K562 (cell line): ENCODE results near the gene DUS3L. TPM values are rescaled to one million over a fixed set of nuclear protein-coding genes. Genes with fewer than 3 reads are reported as not detected.
A peak's percentile ranks its signal among the peaks of the same experiment; 100 is the strongest.

Source experiments
- BRCA1 ChIP-seq, 2 experiments: fragments of 450-650 bp in 1 of 2; sonication (generic) in 1 of 2; formaldehyde crosslinking in 1 of 2; IDR thresholded peaks; 2 replicates each; pipeline versions ENCODE4 v1.5.0 to v1.6.1; 2017 to 2020; ENCODE audit warnings: mild to moderate bottlenecking in 1 of 2, missing genetic modification reagents in 1 of 2
- CBX2 ChIP-seq: fragments of 200-600 bp; sonication (generic); IDR thresholded peaks from one replicate; pipeline ENCODE4 v1.6.1; 2012; ENCODE audit warnings: mild to moderate bottlenecking, low read length, inconsistent platforms; ENCODE audit not compliant: insufficient read depth, poor library complexity, severe bottlenecking
- CBX3 ChIP-seq, 2 experiments: IDR thresholded peaks; 1 replicate in 1 of 2; 2 replicates in 1 of 2; pipeline ENCODE4 v1.6.1; 2012; ENCODE audit warnings: inconsistent platforms in 2 of 2, low read length in 2 of 2, borderline replicate concordance in 1 of 2, control low read depth in 1 of 2
- CXXC5 ChIP-seq: fragments of 250-450 bp; sonication (Bioruptor Pico); IDR thresholded peaks from 2 replicates; pipeline ENCODE4 v1.8.0; 2022; ENCODE audit warnings: inconsistent platforms, mild to moderate bottlenecking, moderate library complexity
- ELF2 ChIP-seq: fragments of 250-450 bp; sonication (Bioruptor Pico); IDR thresholded peaks from 2 replicates; pipeline ENCODE4 v1.5.0; 2021; ENCODE audit warnings: mild to moderate bottlenecking
- IRF2 ChIP-seq: sonication (generic); formaldehyde crosslinking; IDR thresholded peaks from 2 replicates; pipeline ENCODE4 v1.8.1; 2022; ENCODE audit warnings: mild to moderate bottlenecking, missing genetic modification reagents
- MYC ChIP-seq, 2 experiments: fragments of 250-450 bp in 1 of 2; sonication (Bioruptor Pico) in 1 of 2; IDR thresholded peaks; 2 replicates each; pipeline versions ENCODE4 v1.5.1 to v1.6.1; 2012 to 2021; ENCODE audit warnings: low read depth in 2 of 2, borderline replicate concordance in 1 of 2, improper control_type of control experiment in 1 of 2, low read length in 1 of 2, mild to moderate bottlenecking in 1 of 2, moderate library complexity in 1 of 2
- NRF1 ChIP-seq, 2 experiments: fragments of 450-650 bp; IDR thresholded peaks in 1 of 2; conservative IDR thresholded peaks in 1 of 2; 2 replicates each; pipeline ENCODE4 v1.6.1; 2014; ENCODE audit warnings: mild to moderate bottlenecking in 2 of 2
- REST ChIP-seq, 2 experiments: fragments of 450-650 bp; formaldehyde crosslinking in 1 of 2; IDR thresholded peaks; 2 replicates each; pipeline versions ENCODE4 v1.4.0 to v1.6.1; 2014 to 2020; ENCODE audit warnings: mild to moderate bottlenecking in 2 of 2, borderline replicate concordance in 1 of 2, low read depth in 1 of 2
- TAF7 ChIP-seq: fragments of 450-650 bp; IDR thresholded peaks from 2 replicates; pipeline ENCODE4 v1.6.1; 2016; ENCODE audit warnings: missing genetic modification characterization, missing compliant biosample characterization
- ZC3H11A ChIP-seq: IDR thresholded peaks from 2 replicates; pipeline ENCODE4 v1.6.1; 2012; ENCODE audit warnings: low read depth, low read length, improper control_type of control experiment
- ZNF133 ChIP-seq: fragments of 250-450 bp; sonication (Bioruptor Pico); IDR thresholded peaks from 2 replicates; pipeline ENCODE4 v1.4.0; 2020; ENCODE audit warnings: mild to moderate bottlenecking
- ZNF143 ChIP-seq: sonication (generic); formaldehyde crosslinking; IDR thresholded peaks from 2 replicates; pipeline ENCODE4 v1.9.0; 2022; ENCODE audit warnings: mild to moderate bottlenecking, missing genetic modification reagents
- ZNF217 ChIP-seq: sonication (generic); formaldehyde crosslinking; IDR thresholded peaks from 2 replicates; pipeline ENCODE4 v1.8.0; 2022; ENCODE audit warnings: mild to moderate bottlenecking, missing genetic modification reagents
- ZNF282 ChIP-seq: sonication (generic); formaldehyde crosslinking; IDR thresholded peaks from 2 replicates; pipeline ENCODE4 v1.8.1; 2023; ENCODE audit warnings: missing genetic modification reagents
- polyA plus RNA-seq, 8 experiments: library from polyadenylated mRNA; depleted of rRNA in 4 of 8; stranded (reverse) in 5 of 8; unstranded in 3 of 8; fragments of >200 nt; fragmentation: Nextera tagmentation in 2 of 8; fragmentation: Illumina TruSeq in 1 of 8; extraction: Ambion mirVana in 2 of 8; extraction: Trizol in 1 of 8; gene quantifications; 2 replicates each; pipeline versions ENCODE4 v1.2.1 to v1.2.3, GENCODE V29; 2011 to 2014; ENCODE audit warnings: inconsistent platforms in 1 of 8, missing spikeins in 1 of 8
- total RNA-seq, 7 experiments: library from RNA; depleted of rRNA in 6 of 7; stranded (reverse); fragments of >200 nt in 6 of 7; fragmentation: Illumina TruSeq in 2 of 7; extraction: Trizol in 2 of 7; gene quantifications; 2 replicates each; pipeline versions ENCODE4 v1.2.1 to v1.2.3, GENCODE V29; 2011 to 2021; ENCODE audit warnings: low replicate concordance in 1 of 7
- TF ChIP-seq, protein P1 (sequence below): sonication (generic); formaldehyde crosslinking; IDR thresholded peaks from 2 replicates; pipeline ENCODE4 v1.8.1; 2022; ENCODE audit warnings: missing genetic modification reagents
- TF ChIP-seq, protein P2 (sequence below): fragments of 250-450 bp; sonication (Bioruptor Pico); IDR thresholded peaks from 2 replicates; pipeline ENCODE4 v1.4.0; 2020; ENCODE audit warnings: mild to moderate bottlenecking

Gene DUS3L
- total and polyA plus RNA-seq, 9 of the 15 experiments (the other 6 are each of a cell fraction or from before 2014, with no cell fraction given) = 1.7 to 102 (median 77.5) TPM

DNA sequence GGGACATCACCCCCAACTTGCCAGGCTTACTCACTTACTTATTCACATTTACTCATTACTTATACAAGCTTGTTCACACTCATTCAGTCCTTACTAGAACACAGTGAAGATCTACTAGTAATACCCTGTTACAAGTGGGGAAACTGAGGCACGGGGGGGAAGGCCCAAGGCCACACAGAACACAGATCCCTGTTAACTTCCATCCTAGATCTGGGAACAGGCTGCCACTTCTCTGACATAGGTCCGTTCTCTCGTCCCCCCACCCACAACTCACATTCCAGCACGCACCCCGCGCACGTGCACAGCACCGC lies 12.4 kb upstream of the DUS3L start (continued):
- TF ChIP-seq REST (IDR thresholded peaks at IDR 0.05; ENCODE audit: borderline replicate concordance) (no peak), REST (CRISPR knock-in tag; IDR thresholded peaks at IDR 0.05; ENCODE audit: low read depth) (no peak), IRF2 (CRISPR knock-in tag) (peak; percentile 94), ZC3H11A (no peak), TAF7 (tag) (no peak), CBX3 (IDR thresholded peaks at IDR 0.05; ENCODE audit: borderline replicate concordance in 1 of 2, low read length in 2 of 2) (no peak), BRCA1 (IDR thresholded peaks at IDR 0.05) (no peak), BRCA1 (CRISPR knock-in tag; IDR thresholded peaks at IDR 0.05) (peak; percentile 95), ZNF217 (CRISPR knock-in tag) (0 out of 2 replicates have a peak, but pooled peaks have one; percentile 83), ZNF143 (CRISPR knock-in tag) (peak; percentile 58), CBX2 (no peak), NRF1 (conservative IDR thresholded peaks at IDR 0.05 in 1 of 2, IDR thresholded peaks at IDR 0.05 in 1 of 2) (no peak), ZNF133 (CRISPR knock-in tag) (no peak), ZNF282 (CRISPR knock-in tag) (0 out of 2 replicates have a peak, but pooled peaks have one; percentile 95), MYC (IDR thresholded peaks at IDR 0.05; ENCODE audit: low read depth, low read length) (no peak), MYC (CRISPR knock-in tag; IDR thresholded peaks at IDR 0.05; ENCODE audit: borderline replicate concordance, low read depth) (peak; percentile 63; the same call in 1 of the 2 replicates), CXXC5 (CRISPR knock-in tag) (no peak), ELF2 (CRISPR knock-in tag) (no peak)
- TF ChIP-seq, protein P1, sequence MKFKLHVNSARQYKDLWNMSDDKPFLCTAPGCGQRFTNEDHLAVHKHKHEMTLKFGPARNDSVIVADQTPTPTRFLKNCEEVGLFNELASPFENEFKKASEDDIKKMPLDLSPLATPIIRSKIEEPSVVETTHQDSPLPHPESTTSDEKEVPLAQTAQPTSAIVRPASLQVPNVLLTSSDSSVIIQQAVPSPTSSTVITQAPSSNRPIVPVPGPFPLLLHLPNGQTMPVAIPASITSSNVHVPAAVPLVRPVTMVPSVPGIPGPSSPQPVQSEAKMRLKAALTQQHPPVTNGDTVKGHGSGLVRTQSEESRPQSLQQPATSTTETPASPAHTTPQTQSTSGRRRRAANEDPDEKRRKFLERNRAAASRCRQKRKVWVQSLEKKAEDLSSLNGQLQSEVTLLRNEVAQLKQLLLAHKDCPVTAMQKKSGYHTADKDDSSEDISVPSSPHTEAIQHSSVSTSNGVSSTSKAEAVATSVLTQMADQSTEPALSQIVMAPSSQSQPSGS (CRISPR knock-in tag) = peak; percentile 67; the same call in 1 of the 2 replicates
- TF ChIP-seq, protein P2, sequence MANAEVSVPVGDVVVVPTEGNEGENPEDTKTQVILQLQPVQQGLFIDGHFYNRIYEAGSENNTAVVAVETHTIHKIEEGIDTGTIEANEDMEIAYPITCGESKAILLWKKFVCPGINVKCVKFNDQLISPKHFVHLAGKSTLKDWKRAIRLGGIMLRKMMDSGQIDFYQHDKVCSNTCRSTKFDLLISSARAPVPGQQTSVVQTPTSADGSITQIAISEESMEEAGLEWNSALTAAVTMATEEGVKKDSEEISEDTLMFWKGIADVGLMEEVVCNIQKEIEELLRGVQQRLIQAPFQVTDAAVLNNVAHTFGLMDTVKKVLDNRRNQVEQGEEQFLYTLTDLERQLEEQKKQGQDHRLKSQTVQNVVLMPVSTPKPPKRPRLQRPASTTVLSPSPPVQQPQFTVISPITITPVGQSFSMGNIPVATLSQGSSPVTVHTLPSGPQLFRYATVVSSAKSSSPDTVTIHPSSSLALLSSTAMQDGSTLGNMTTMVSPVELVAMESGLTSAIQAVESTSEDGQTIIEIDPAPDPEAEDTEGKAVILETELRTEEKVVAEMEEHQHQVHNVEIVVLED (CRISPR knock-in tag) = 0 out of 2 replicates have a peak, but pooled peaks have one; percentile 18
